GM10248 (cell line): ENCODE data around the gene TSPY8.
"Not testable (repeated sequence)": the region's sequence is repeated elsewhere in the genome, so short reads cannot be mapped to it uniquely, and the experiment has no call there.

Source experiments
- CTCF ChIA-PET: fragments of 300-600 bp; sonication (Branson Sonifier 250); formaldehyde crosslinking; extraction: SDS; loops from one replicate; lab custom pipeline; 2021; ENCODE audit warnings: antibody characterized with exemption; lab: Yijun Ruan, JAX
- POLR2A ChIA-PET: fragments of 350-650 bp; sonication (Branson Sonifier 250); formaldehyde crosslinking; extraction: SDS; loops from one replicate; lab custom pipeline; 2020; ENCODE audit warnings: antibody characterized with exemption; lab: Yijun Ruan, JAX
- DNase-seq: peaks from one replicate; pipeline ENCODE4 v3.0.0; 2012; ENCODE audit errors: extremely low spot score
- TF ChIP-seq, protein P1 (sequence below): IDR thresholded peaks from 2 replicates; pipeline ENCODE4 v1.5.1; 2012; ENCODE audit warnings: mild to moderate bottlenecking, low read depth; ENCODE audit errors: extremely low read depth, missing control alignments, control extremely low read depth

The TSPY8 gene, protein sequence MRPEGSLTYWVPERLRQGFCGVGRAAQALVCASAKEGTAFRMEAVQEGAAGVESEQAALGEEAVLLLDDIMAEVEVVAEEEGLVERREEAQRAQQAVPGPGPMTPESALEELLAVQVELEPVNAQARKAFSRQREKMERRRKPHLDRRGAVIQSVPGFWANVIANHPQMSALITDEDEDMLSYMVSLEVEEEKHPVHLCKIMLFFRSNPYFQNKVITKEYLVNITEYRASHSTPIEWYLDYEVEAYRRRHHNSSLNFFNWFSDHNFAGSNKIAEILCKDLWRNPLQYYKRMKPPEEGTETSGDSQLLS

DNA sequence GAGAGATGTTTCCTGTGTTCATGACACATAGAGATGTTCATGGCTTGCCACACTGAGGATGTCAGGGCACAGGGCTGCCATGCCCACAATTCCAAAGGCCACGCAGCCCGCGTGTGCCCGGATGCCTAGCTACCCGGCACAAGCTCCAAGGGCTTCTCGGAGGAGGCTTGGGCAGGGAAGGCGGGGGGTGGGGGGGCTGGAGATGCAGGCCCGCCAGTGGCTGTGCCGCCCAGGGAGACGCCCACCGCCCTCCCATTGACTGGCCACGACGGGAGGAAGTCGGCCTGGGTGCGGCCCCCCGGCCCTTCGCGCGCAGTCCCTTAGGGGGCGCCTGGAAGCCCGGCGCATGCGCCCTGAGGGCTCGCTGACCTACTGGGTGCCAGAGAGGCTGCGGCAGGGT, at the start of gene TSPY8:
Gene TSPY8 (plus strand): TSS at position 301 of the 400 bp plus-strand sequence. CDS start 46 bp downstream, at position 347.
- DNase-seq, POLR2A ChIA-PET, CTCF ChIA-PET: not testable (repeated sequence)

- POLR2A ChIA-PET = no interaction called here
- DNase-seq = no peak
- TF ChIP-seq, protein P1, sequence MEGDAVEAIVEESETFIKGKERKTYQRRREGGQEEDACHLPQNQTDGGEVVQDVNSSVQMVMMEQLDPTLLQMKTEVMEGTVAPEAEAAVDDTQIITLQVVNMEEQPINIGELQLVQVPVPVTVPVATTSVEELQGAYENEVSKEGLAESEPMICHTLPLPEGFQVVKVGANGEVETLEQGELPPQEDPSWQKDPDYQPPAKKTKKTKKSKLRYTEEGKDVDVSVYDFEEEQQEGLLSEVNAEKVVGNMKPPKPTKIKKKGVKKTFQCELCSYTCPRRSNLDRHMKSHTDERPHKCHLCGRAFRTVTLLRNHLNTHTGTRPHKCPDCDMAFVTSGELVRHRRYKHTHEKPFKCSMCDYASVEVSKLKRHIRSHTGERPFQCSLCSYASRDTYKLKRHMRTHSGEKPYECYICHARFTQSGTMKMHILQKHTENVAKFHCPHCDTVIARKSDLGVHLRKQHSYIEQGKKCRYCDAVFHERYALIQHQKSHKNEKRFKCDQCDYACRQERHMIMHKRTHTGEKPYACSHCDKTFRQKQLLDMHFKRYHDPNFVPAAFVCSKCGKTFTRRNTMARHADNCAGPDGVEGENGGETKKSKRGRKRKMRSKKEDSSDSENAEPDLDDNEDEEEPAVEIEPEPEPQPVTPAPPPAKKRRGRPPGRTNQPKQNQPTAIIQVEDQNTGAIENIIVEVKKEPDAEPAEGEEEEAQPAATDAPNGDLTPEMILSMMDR = no peak
- CTCF ChIA-PET = no interaction called here
Measured at GRCh38 chrY:9320996-9321395, 36.6 kb upstream of the TSPY8 start.

GRCh38 chrY:9337164-9337563, 20.4 kb upstream of the TSPY8 start, which contains the start of gene TSPY4:
TSPY4 (plus strand) TSS chrY:9337464; CDS start chrY:9337510, 46 bp downstream.
- DNase-seq, POLR2A ChIA-PET, CTCF ChIA-PET: not testable (repeated sequence)

DNA sequence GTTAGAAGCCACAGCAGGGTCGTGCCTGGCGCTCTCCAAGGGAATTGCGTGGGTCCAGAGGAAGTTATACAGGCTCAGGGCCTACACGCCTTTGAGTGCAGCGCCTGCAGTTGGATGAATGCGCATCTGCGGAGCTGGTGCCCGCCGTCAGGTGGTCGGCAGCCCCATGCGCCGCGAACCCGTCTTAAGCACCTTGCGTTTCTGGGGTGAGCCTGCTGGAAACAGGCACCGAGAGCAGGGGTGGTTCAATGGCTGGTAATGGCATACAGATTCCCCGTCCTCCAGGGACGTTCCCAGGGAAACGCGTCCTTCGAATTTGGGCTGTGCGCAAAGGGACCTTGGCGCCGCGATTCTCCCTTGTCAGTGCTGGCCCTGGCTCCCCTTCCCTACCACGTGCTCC, 38.9 kb downstream of the TSPY8 start:
- POLR2A ChIA-PET, DNase-seq, CTCF ChIA-PET: not testable (repeated sequence)

GRCh38 chrY:9398121-9398520, 40.5 kb downstream of the TSPY8 start, which contains the start of gene TSPY3:
TSPY3 (plus strand) TSS chrY:9398421; CDS start chrY:9398467, 46 bp downstream.
- POLR2A ChIA-PET, DNase-seq, CTCF ChIA-PET: not testable (repeated sequence)
